ENCODE data around the gene ZNF23.
A peak's percentile ranks its signal among the peaks of the same experiment; 100 is the strongest.

The ZNF23 gene

GRCh38 chr16:71443714-71444113, 18.3 kb downstream of the ZNF23 start:
- H3K9ac ChIP-seq: no peak overlapping the region
- 0 out of 2 replicates have a peak, but pooled peaks cover 5% of the 10 kb centered on the region for H3K27me3 ChIP-seq
- H3K4me1 ChIP-seq: peaks cover 10% of the 10 kb centered on the region
- H4K20me1 ChIP-seq: no peaks in the 10 kb centered on the region
- H3K4me3 ChIP-seq: no peak overlapping the region
- peaks cover 75% of the 10 kb centered on the region for H3K9me3 ChIP-seq
- peaks cover 27% of the 10 kb centered on the region for H3K36me3 ChIP-seq
- no peak overlapping the region for H3K27ac ChIP-seq
- H3K4me2 ChIP-seq: no peak overlapping the region
- TF ChIP-seq Cebpa-rat (IDR thresholded peaks at IDR 0.05): no peak

- no peak for TF ChIP-seq Cebpa-rat (IDR thresholded peaks at IDR 0.05)
- no peak within 1 kb of the TSS for H3K27ac ChIP-seq
- H3K4me3 ChIP-seq: no peak within 1 kb of the TSS
- H4K20me1 ChIP-seq: no peaks in the 10 kb centered on the region
- H3K9me3 ChIP-seq: peaks cover 58% of the 10 kb centered on the region
- no peak within 1 kb of the TSS for H3K4me2 ChIP-seq
- H3K4me1 ChIP-seq: peaks cover 10% of the 10 kb centered on the region
- peaks cover 12% of the 10 kb centered on the region for H3K36me3 ChIP-seq
- H3K9ac ChIP-seq: no peak within 1 kb of the TSS
- H3K27me3 ChIP-seq: no peaks in the 10 kb centered on the region
These were observed 20.0 kb downstream of the ZNF23 start, which contains the start of gene TLE7 for GRCh38 chr16:71442051-71442440. TLE7 (minus strand) TSS chr16:71442054; CDS start chr16:71433324, 8,730 bp downstream.

GRCh38 chr16:71441348-71442050, 20.5 kb downstream of the ZNF23 start:
- no peak overlapping the region for H3K4me3 ChIP-seq

GRCh38 chr16:71440669-71441347, 21.2 kb downstream of the ZNF23 start:
- peaks cover 46% of the 10 kb centered on the region for H3K9me3 ChIP-seq
- no peak overlapping the region for H3K4me2 ChIP-seq
- H4K20me1 ChIP-seq: no peaks in the 10 kb centered on the region
- H3K9ac ChIP-seq: no peak overlapping the region
- no peak for TF ChIP-seq Cebpa-rat (IDR thresholded peaks at IDR 0.05)
- peaks cover 10% of the 10 kb centered on the region for H3K4me1 ChIP-seq
- H3K36me3 ChIP-seq: no peaks in the 10 kb centered on the region
- H3K27me3 ChIP-seq: no peaks in the 10 kb centered on the region
- H3K27ac ChIP-seq: no peak overlapping the region
- H3K4me3 ChIP-seq: no peak overlapping the region

More at GRCh38 chr16:71441348-71442050, 20.5 kb downstream of the ZNF23 start:
- Histone ChIP-seq H3K27me3 (no peaks in the 10 kb centered on the region), H3K4me1 (peaks cover 10% of the 10 kb centered on the region), H3K4me2 (no peak overlapping the region), H3K9ac (no peak overlapping the region), H3K9me3 (peaks cover 53% of the 10 kb centered on the region), H3K27ac (no peak overlapping the region), H4K20me1 (no peaks in the 10 kb centered on the region), H3K36me3 (peaks cover 7% of the 10 kb centered on the region)
- no peak for TF ChIP-seq Cebpa-rat (IDR thresholded peaks at IDR 0.05)

GRCh38 chr16:71439523-71439922, 22.5 kb downstream of the ZNF23 start:
- 0 out of 2 replicates have a peak overlapping the region, but pooled peaks have one; percentile 0 for H3K4me2 ChIP-seq
- H3K4me3 ChIP-seq: no peak overlapping the region
- no peak overlapping the region for H3K27ac ChIP-seq
- peaks cover 33% of the 10 kb centered on the region for H3K9me3 ChIP-seq
- no peak for TF ChIP-seq Cebpa-rat (IDR thresholded peaks at IDR 0.05)
- H3K36me3 ChIP-seq: no peaks in the 10 kb centered on the region
- no peaks in the 10 kb centered on the region for H4K20me1 ChIP-seq
- no peak overlapping the region for H3K9ac ChIP-seq
- H3K27me3 ChIP-seq: no peaks in the 10 kb centered on the region
- H3K4me1 ChIP-seq: peaks cover 10% of the 10 kb centered on the region

- H3K4me2 ChIP-seq: no peak overlapping the region
- no peaks in the 10 kb centered on the region for H3K36me3 ChIP-seq
- no peak overlapping the region for H3K9ac ChIP-seq
- no peaks in the 10 kb centered on the region for H4K20me1 ChIP-seq
- no peak overlapping the region for H3K4me3 ChIP-seq
- peaks cover 5% of the 10 kb centered on the region for H3K9me3 ChIP-seq
- peaks cover 10% of the 10 kb centered on the region for H3K4me1 ChIP-seq
- no peak overlapping the region for H3K27ac ChIP-seq
- no peaks in the 10 kb centered on the region for H3K27me3 ChIP-seq
- no peak for TF ChIP-seq Cebpa-rat (IDR thresholded peaks at IDR 0.05)
These were observed 25.6 kb downstream of the ZNF23 start for GRCh38 chr16:71436473-71436872.

GRCh38 chr16:71432906-71433305, 29.1 kb downstream of the ZNF23 start:
- TF ChIP-seq Cebpa-rat (IDR thresholded peaks at IDR 0.05): no peak
- Histone ChIP-seq H3K4me3 (no peak overlapping the region), H3K36me3 (no peaks in the 10 kb centered on the region), H3K27me3 (no peaks in the 10 kb centered on the region), H3K9me3 (peaks cover 11% of the 10 kb centered on the region), H4K20me1 (no peaks in the 10 kb centered on the region), H3K4me1 (no peaks in the 10 kb centered on the region), H3K4me2 (no peak overlapping the region), H3K27ac (no peak overlapping the region), H3K9ac (no peak overlapping the region)

- peaks cover 19% of the 10 kb centered on the region for H3K9me3 ChIP-seq
- H3K4me1 ChIP-seq: no peaks in the 10 kb centered on the region
- H3K27ac ChIP-seq: no peak overlapping the region
- no peaks in the 10 kb centered on the region for H3K36me3 ChIP-seq
- no peak overlapping the region for H3K9ac ChIP-seq
- no peak for TF ChIP-seq Cebpa-rat (IDR thresholded peaks at IDR 0.05)
- no peak overlapping the region for H3K4me3 ChIP-seq
- H4K20me1 ChIP-seq: no peaks in the 10 kb centered on the region
- H3K4me2 ChIP-seq: no peak overlapping the region
- peaks cover 5% of the 10 kb centered on the region for H3K27me3 ChIP-seq
These were observed 30.1 kb downstream of the ZNF23 start for GRCh38 chr16:71431991-71432390.

GRCh38 chr16:71431176-71431575, 30.9 kb downstream of the ZNF23 start:
- Histone ChIP-seq H3K27me3 (peaks cover 13% of the 10 kb centered on the region), H3K36me3 (no peaks in the 10 kb centered on the region), H3K27ac (no peak overlapping the region), H3K9me3 (peaks cover 27% of the 10 kb centered on the region), H3K4me2 (no peak overlapping the region), H4K20me1 (no peaks in the 10 kb centered on the region), H3K4me1 (no peaks in the 10 kb centered on the region), H3K4me3 (no peak overlapping the region), H3K9ac (no peak overlapping the region)
- TF ChIP-seq Cebpa-rat (IDR thresholded peaks at IDR 0.05): no peak

- no peaks in the 10 kb centered on the region for H3K36me3 ChIP-seq
- no peak for TF ChIP-seq Cebpa-rat (IDR thresholded peaks at IDR 0.05)
- H4K20me1 ChIP-seq: no peaks in the 10 kb centered on the region
- no peak overlapping the region for H3K4me3 ChIP-seq
- H3K4me1 ChIP-seq: no peaks in the 10 kb centered on the region
- H3K9me3 ChIP-seq: peaks cover 31% of the 10 kb centered on the region
- H3K27ac ChIP-seq: no peak overlapping the region
- peaks cover 17% of the 10 kb centered on the region for H3K27me3 ChIP-seq
- H3K9ac ChIP-seq: no peak overlapping the region
- H3K4me2 ChIP-seq: no peak overlapping the region
These were observed 31.3 kb downstream of the ZNF23 start for GRCh38 chr16:71430744-71431143.
